Limb (tissue), 2 donors: ENCODE data around the gene HPSE2.

Source experiments
- DNase-seq, 2 donors: peaks; one replicate each; pipeline ENCODE4 v3.0.0-alpha.2; 2016; ENCODE audit errors: extremely low spot score in 2 of 2

The HPSE2 gene

DNA sequence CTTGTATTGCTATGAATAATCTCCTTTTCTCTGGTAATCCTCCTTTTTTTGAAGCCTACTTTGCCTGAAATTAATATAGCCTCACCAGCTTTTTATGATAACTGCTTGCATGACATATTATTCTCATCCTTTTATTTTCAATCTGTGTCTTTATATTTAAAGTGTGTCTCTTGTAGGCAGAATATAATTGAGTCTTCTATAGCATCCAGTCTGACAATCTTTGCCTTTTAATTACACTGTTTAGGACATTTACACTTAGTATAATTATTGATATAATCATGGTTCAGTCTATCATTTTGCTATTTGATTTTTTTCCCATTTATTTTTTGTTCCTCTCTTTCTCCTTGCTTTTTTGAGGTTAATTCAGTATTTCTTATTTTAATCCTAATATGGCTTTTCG, 548.0 kb downstream of the HPSE2 start:
- no peak for DNase-seq

DNA sequence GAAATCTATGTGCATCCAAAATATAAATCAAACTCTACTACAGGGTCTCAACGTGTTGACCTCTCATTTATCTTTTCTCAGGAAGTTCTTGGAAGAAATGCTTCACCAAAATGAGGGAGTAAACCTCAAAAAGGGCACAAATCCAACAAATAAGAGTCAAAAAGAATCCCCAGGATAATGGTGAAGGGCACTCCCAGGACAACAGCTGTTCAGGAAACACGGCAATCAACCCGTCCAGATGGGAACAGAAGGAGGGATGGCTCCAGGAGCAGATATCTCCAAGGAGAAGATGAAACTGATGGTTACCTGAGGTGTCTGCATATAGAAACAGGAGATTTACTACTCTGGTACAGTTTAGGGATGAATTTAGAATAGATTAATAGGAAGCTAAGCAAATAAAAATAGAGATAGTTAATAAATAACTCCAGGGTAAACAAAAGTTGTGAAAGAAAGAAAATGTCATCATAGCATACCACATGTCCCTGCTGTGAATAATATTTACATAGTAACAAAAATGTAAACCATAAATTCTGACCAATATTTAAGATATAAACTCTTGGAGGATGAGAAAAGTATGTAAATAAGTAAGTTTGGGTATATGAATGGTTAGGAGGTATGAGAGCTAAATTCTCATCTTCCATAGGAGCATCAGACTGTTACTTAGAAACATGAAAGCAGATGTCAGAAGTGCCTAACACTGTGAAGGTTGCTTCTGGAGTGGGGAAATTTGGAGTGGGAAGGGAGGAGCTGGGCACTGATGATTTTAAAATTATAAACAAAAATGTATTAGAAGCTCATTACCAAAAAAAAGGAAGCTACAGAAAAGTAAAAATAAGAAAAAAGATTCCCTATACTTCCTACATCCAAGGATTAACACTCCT, 551.4 kb downstream of the HPSE2 start:
- DNase-seq, result no peak

DNA sequence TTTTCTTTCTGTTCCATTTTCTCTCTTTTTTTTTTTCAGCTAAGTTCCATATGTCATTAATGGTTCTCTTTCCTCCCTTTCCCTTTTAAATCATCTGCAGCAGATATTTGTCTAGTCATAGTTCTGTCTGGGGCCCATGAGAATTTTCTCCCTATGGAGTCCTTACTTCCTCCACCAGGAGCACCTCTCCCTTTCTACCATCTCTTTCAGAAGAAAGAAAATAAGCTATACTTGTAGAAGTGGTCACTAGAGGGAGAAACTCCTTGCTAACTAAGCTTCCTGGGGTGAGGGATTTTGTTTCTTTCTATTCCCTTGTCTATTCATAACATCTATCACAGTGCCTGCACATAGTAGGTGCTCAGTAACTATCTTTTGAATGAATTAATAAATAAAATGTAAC, 558.8 kb downstream of the HPSE2 start:
- no peak for DNase-seq

DNA sequence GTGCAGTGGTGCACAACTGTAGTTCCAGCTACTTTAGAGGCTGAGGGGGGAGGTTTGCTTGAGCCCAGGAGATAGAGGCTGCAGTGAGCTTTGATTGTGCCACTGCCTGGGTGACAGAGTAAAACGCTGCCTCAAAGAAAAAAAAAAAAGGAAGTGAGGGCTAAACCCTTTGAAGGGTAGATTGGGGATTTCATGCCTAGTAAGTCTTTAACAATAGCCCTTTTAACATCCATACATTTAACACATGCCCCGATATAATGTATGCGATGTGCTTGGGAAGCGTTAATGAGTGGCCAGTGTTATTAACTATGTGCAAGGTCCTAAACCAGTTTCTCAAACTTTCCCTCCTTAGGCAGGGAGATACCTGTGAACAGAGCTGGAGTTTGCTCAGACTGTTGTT, 559.8 kb downstream of the HPSE2 start:
- DNase-seq, result no peak

DNA sequence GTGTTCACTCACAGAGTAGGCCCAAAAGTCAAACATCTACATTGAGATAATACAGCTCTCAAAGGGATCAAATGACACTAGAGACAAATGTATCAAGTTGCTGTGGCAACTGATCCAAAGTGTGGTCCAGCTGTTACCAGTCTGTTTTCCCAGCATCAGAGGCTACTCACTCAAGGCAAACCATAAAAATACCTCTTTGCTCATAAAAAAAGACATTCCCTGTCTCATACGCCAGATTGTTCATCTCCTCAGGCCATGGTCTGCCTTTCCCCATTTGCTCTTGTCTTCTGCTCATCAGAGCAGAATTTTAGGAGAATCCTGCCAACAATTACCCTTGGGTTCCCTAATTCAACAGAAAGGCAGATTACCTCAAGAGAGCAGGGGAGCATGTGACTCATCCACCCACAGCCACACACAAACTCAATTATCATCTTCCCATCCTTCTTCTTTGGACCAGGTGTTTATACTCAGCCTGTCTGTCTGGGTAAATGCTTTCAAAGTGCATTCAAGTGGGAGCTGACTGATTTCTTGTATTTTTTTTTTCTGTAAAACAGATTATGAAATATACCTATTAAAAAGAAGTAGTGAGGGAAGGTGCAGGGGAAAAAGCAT, 562.4 kb downstream of the HPSE2 start:
- DNase-seq, result no peak

DNA sequence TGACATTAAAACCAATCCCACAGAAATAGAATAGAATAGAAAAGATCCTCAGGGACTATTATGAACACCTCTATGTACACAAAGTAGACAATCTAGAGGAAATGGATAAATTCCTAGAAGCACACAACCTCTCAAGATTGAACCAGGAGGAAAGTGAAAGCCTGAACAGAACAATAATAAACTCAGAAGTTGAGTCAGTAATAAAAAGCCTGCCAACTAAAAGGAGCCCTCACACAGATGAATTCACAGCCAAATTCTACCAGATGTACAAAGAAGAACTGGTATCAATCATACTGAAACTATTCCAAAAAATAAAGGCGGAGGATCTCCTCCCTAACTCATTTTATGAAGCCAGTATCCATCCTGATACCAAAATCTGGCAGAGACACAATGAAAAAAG, 568.6 kb downstream of the HPSE2 start:
- no peak for DNase-seq

DNA sequence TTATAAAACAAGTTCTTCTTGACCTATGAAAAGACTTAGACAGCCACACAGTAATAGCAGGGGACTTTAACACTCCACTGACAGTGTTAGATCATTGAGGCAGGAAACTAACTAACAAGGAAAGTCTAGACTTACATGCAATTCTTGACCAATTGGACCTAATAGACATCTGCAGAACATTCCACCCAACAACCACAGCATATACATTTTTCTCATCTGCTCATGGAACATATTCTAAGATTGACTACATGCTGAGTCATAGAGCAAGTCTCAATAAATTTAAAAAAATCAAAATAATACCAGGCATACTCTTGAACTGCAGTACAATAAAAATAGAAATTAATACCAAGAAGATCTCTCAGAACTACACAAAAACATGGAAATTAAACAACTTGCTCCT, 569.4 kb downstream of the HPSE2 start:
- no peak for DNase-seq

DNA sequence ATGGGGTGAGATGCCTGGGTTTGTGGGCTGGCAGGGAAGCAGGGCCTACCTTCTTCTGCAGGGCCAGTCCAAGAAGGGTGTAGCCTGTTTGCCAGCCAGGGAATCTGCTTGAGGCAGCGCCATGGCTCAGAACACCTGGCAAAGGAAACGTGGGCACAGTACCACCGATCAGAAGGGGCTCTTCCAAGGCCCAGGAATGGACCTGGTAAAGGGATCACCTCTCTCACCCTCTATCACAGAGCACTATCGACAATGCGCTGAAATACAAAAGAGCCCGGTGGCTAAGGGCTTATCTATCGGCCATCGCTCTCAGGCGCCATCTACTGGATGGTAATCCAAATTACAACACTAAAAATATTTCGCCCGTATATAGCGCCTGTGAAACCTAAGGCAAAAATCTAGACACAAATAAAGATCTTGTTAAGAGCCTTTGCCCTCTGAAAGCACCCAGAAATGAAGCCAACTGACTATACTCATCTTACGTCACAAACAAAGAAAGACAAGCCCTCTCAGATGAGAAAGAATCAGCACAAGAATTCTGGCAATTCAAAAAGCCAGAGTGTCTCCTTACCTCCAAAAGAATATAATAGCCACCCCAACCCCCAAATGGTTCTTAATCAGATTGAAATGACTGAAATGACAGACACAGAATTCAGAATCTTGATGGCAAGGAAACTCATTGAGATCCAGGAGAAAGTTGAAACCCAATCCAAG, 571.2 kb downstream of the HPSE2 start:
- DNase-seq, result no peak

DNA sequence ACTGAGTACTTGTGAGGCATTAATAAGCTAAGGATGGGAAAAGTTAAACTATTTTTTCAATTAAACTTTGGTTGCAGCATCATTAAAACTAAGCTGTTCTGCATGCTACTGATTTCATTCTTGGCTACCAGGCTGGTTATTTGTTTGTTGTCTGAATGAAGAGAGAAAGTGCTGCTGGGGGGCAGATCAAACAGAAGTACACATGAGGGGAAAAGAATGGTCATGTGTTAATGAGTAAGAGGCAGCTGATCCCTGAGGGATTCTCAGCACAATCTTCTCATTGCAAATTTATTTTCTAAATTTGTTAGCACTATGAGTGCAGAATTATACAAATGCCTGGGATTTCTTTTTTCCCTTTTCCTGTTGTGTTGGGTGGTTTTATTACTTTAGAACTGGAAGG, 575.7 kb downstream of the HPSE2 start:
- no peak for DNase-seq

DNA sequence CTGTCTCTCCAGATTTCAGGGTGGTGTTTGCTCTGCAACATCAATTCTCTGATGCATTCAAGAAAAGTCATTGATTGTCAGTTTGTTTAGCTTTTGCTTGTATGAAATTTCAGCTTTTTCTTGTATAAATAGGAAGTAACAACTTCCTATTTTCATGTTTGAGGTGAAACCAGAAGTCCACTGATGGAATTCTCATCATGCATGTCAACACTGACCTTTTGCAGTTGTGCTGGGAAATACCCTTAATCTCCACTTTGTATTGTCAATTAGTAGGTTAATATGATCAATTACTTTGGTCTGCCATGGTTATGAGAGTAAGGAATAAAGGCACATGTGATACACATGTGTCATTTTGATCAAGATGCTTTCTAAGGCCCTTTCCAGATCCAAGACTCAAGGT, 580.2 kb downstream of the HPSE2 start:
- DNase-seq, result no peak

DNA sequence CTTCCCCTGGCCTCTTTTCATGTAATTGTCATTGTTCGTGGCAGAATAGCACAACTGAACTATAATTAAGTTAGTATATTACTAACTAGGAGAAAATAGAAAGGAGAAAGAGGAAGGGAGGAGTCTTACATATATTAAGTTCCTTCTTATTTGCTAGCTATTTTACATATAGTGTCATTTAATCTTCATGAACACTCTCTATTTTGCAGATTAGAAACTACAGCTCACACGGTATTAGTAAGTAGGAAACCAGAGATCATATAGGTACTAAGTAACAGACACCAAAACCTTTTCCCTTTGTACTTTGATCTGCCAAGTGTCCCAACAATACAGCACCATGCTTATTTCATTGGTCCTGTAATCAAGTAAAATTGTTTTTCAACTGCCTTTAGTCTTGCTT, 586.5 kb downstream of the HPSE2 start:
- DNase-seq, result no peak

DNA sequence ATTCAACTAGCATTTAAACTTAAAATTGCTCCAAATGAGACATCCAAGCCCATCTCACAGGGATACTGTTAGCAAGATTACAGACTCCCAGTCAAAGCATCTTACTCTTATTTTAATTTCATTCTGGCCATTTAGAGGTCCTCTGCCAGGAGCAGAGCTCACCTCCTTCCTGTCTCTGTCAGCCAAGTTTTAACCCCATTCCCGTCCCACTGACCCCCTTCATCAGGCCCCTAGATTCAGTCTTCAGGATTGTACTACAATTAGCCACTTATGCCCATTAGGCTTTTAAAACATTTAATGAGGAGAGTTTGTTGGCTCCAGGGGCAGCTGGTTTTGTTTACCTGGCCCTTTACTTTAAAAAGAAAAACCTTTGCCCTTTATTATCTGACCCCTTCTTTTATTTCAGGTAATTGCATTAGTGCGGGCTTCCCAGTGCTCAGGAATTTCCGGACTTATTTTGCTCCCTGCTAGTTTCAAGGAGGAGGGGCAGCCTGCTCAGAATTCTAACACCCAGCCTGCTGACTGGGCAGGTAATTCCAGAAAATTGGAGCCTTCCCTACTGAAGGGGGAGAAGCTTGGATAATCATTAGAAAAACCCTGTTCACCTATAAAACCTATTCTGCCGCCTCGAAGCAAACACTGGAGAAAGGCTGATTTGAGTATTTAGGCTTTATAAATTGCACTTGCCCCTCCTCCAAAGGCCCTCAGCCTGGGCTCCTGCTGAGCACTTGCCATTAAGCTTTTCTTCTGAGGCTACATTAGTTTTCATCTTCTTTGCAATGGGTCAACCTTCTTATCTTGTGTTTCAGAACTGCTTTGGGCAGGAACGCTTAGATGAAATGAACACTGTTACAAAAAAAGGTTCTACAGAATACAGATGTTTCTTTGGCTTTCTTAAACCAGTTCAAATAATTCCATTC, 588.4 kb downstream of the HPSE2 start:
- no peak for DNase-seq

DNA sequence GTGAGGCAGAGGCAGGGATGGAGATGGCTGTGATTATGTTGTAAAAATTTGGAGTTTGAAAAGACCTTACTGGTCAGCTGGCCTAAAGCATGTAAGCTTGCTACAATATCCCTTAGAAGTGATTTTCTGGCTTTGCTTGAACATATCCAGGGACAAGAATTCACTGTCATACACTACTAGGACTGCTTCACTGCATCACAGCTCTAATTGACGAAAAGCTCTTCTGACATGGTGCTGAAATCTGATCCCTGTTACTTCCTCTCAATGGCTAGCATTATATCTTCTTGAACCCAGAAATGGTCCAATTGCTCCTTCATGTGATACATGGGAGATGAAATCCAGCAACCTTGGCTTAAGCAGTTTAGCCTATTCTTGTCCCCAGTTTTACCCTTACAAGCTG, 591.2 kb downstream of the HPSE2 start:
- DNase-seq, result no peak

DNA sequence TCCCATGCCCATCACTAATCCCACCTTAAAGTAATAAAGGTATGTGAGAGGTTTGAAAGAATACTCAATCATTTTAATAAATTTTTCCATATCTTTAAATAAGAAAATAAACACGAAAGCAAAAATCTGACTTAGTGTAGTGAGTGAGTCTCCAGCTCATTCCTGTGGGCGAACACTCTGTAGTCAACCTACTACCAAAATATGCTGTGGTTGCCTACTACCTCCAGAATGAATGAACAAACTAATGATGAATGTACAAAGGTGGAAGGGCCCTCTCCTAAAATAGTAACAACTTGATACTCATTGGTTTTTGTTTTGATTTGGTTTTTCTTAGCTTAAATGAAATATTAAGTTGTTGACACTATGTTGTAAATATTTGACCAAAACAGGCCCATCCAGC, 593.4 kb downstream of the HPSE2 start:
- no peak for DNase-seq

DNA sequence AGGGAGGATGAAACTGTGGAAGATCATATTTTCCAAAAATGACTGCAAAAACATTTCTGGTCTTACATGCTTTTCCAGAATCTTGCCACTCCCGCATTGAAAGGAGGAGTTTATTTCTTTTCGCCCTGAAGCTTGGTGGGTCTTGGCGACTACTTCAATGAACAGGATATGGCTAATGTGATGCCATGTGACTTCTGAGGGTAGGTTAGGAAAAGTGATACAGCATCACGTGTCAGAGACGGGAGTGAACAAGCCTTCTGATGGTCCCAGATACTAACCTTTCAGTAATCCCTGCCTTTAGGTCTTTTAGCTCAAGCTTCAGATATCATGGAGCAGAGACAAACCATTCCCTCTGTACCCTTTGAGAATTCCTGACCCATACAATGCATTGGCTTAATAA, 596.7 kb downstream of the HPSE2 start:
- no peak for DNase-seq

DNA sequence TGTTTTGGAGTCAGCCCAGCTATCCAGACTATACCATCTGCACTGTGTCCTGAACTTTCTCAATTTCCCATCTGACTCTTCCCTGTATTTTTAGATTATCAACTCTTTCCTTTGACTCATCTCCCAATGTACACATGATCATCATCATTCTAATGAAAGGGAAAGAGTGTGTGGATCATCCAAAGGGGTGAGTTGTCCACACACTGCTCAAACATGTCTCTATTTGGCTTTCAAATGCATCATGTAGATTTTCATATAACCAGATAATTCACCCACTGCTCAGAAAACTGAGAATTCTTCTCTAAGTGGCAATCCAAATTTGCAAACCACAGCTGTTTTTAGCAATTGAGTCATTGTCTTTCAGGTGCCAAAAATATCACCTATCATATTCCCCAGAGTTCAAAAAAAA, 598.7 kb downstream of the HPSE2 start:
- no peak for DNase-seq

DNA sequence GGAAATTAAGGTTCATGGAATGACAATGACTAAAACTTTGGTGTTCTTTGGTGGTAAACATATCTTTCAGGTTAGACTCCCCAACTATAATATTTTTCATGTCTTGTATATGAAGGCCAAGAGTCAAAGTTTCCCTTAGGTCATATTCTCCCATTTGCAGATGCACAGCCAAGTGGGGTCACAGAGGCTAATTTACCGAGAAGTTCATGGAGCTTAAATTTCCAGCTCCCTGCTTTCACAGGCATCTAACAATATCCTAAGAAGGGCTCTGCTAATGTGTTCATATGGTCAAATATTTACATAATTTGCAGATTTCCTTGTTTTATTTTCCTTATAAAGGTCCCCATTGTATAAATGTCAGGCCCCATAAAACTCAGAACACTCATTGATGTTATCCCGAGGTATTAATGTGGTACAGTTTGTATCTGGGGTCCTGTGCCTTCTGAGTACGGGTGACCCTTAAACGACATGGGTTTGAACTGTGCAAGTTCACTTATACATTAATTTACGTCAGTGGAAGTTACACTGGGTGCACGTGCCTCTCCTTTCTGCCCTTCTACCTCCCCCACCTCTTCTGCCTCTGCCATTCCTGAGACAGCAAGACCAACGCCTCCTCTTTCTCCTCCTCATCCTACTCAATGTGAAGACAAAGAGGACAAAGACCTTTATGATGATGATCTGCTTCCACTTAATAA, 603.0 kb downstream of the HPSE2 start:
- no peak for DNase-seq

DNA sequence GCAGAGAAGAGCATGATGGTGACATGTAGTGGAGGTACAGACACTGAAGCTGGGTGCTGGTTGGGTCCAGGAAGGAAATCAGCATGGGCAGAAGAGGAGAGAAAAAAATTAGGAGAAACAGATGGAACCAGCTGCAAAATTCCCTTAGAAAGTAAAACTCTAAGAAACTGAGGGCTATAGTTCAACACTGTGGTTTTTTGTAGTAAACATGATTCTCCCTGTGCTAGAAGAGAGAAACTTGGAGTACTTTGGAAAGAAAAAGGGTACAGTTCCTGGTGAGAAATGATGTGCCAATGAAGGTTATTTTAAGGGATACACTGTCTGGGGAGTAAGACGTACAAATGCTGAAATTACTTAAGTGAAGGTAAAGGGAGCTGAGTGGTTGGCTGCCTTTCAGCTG, 607.4 kb downstream of the HPSE2 start:
- no peak for DNase-seq

DNA sequence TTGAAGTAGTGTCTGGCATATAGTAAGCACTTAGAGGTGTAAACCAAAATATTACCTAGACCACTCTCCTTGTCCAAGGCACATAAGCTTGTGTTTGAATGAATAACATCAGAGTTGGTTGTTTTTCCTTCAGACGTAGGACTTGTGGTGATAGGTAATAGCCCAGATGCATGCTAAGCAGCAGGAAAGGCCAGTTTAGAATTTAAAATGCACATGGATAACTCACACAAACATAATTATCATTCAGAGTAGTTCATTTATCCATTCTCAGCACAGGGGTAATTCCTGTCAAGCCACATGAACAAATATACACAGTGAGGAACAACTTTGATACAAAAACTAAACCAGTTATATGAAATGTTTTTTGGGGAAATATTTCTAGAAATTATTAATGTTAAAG, 607.9 kb downstream of the HPSE2 start:
- DNase-seq, result no peak

DNA sequence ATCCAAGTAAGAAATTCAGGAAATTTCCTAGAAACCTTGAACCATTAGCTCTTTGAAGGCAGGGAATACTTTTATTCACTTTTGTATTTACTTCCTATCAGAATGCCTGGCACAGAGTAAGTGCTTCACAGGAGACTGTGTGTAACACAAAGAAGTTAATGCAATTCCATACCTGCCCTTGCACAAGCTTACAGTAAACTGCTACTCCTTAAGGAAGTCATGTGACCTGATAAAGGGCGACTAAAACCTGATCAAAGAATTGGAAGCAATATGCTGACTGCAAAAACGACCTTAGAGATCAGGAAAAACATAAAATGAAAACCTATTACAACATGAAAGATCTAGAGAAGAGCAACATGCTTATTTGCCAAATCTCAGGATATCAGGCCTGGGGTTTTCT, 610.7 kb downstream of the HPSE2 start:
- no peak for DNase-seq

DNA sequence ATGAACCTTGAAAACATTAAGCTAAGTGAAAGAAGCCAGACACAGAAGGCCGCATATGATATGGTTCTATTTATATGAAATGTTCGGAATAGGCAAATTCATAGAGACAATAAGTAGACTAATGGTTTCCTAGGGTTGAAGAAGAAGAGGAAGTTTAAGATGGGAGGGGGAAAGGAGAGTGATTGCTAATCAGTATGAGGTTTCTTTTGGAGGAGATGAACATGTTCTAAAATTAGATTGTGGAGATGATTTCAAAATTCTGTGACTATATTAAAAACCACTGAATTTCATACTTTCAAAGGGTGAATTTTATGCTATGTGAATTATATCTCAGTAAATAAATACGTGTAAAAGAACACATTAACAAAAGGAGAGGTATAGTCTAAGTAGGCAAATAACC, 612.5 kb downstream of the HPSE2 start:
- no peak for DNase-seq
